D341Med (cell line): ENCODE data around the gene VRTN.
"Not testable (repeated sequence)": the region's sequence is repeated elsewhere in the genome, so short reads cannot be mapped to it uniquely, and the experiment has no call there.

Experiments
- DNase-seq: peaks from one replicate; pipeline ENCODE4 v3.0.0; 2012; ENCODE audit warnings: low spot score

The VRTN gene

GRCh38 chr14:74348241-74348734 is at the start of gene VRTN:
VRTN (plus strand) TSS chr14:74348471; CDS start chr14:74356784, 8,313 bp downstream.
- no peak for DNase-seq

DNA sequence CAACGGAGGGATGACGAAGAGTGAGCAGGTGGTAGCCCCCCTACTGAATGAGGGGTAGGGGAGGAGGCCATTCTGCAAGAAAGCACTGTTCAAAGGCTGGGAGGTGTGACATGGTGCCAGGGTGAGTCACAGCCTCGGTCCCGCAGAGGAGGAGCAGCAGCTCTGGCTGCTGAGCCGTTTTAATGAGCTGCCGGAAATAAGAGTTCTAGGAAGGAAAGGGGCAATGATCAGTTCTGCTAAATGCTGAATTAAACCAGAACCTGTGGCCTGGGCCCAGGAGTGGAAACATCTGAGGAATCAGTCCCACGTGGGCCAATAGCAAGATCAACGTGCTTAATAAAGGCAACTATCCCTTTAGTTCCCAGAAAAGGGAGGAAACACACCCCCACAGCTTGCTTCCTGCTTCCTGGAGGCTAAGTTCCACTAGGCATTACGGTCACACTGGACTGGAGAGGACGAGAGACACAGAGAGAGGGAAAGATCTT is 49.2 kb upstream of the VRTN start:
- no peak for DNase-seq

GRCh38 chr14:74301594-74302151 is 46.6 kb upstream of the VRTN start:
- no peak for DNase-seq

DNA sequence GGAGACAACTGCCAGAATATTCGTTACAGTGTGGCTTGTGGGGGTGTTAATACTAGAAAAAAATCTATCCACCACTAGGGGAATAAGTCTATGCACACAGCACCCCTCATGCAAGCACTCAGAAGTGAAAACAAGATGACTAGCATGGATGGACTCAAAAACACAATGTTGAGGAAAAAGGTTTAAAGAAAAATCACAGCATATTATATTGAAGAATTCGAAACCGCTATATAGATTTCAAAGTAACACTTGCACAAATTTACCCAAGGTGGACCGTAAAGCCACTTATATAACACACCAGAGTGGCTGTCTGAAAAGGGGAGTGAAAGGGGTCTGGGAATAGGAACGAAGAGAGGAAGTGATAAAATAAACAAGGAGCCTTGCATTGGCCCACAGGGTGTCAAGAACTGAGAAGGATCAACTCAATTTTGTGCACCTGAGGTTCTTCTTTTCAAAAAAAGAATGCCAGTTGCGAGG is 46.1 kb upstream of the VRTN start:
- peak; percentile 56 for DNase-seq

GRCh38 chr14:74302634-74303569 is 45.4 kb upstream of the VRTN start, which contains the start of gene ABCD4:
ABCD4 (minus strand) TSS chr14:74302934; CDS start chr14:74302912, 22 bp downstream.
- DNase-seq, result peak; percentile 91

DNA sequence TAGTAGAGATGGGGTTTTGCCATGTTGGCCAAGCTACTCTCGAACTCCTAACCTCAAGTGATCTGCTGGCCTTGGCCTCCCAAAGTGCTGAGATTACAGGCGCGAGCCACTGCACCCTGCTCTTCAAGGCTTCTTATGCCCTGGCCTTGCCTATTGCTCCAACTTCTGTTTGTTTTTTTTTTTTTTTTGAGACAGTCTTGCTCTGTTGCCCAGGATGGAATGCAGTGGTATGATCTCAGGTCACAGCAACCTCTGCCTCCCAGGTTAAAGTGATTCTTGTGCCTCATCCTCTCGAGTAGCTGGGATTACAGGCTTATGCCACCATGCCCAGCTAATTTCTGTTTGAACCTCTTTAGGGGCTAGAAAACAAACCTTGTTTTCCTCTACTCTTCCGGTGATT is 39.6 kb upstream of the VRTN start:
- no peak for DNase-seq

DNA sequence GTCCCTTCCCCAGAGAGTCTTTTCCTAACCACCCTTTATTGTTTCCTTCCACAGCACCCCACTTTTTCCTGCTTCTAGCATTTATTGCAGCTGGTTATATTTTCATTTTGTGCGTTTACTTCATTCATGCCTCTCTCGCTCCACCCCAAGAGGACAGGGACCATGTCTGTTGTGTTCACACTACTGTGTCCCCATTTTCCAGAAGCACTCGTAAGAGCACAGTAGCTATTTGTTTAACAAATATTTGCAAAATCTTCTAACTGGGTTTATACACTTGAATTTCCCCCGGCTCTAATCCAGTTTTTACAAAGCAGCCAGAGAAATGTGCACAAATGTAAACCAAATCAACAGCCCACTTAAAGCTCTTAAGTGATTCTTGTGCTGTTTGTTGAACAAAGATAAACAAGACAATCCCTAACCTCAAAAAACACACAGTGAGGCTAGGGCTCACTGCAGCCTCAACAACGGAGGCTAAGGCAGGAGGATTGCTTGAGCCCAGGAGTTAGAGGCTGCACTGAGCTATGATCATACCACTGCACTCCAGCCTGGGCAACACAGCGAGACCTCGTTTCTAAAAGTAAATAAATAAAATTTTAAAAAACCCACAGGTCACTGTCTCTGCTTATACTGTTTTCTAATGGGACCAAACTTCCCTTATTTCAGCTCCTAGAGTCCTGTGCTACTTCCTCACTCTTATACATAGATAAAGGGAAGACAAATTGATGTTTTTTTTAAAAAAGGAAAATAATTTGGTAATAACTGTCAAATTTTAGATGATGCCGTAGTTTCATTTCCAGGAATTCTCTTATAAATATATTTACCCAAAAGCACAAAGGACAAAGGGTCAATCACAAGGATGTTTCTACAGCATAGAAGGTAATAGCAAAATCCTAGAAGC is 38.9 kb upstream of the VRTN start:
- no peak for DNase-seq

DNA sequence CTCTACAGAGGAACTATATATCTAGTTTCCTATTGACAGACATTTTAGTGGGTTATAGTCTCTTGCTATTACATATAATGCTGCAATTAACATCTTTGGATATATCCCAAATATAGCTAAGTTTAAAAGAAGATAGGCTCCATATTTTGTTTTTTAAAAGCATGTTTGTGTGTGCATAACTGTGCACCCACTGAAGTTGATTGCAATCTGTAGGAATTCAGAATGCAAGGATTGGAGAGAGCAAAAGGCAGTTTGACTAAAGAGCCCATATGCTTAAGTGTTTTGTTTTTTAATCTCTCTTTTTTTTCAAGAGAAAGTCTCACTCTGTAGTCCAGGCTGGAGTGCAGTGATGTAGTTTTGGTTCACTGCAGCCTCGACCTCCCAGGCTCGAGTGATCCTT is 36.1 kb upstream of the VRTN start:
- DNase-seq, result no peak

- DNase-seq, result no peak
These were observed 34.7 kb upstream of the VRTN start for GRCh38 chr14:74313601-74314000.

GRCh38 chr14:74314576-74314975 is 33.7 kb upstream of the VRTN start:
- DNase-seq, result no peak

- peak; percentile 62 for DNase-seq
These were observed 23.3 kb upstream of the VRTN start for GRCh38 chr14:74324931-74325361.

DNA sequence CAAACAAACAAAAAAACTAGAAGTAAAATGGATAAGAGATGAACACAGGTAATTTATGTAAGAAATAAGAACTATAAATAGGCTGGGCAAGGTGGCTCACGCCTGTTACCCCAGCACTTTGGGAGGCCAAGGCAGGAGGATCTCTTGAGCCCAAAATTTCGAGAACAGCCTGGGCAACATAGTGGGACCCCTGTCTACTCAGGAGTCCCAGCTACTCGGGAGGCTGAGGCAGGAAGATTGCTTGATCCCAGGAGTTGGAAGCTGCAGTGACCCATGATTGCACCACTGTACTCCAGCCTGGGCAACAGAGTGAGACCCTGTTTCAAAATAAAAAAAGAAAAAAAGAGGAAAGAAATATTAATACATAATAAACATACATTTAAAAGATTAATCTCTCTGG is 22.8 kb upstream of the VRTN start:
- DNase-seq, result no peak

- no peak for DNase-seq
These were observed 21.7 kb upstream of the VRTN start for GRCh38 chr14:74326369-74327152.

DNA sequence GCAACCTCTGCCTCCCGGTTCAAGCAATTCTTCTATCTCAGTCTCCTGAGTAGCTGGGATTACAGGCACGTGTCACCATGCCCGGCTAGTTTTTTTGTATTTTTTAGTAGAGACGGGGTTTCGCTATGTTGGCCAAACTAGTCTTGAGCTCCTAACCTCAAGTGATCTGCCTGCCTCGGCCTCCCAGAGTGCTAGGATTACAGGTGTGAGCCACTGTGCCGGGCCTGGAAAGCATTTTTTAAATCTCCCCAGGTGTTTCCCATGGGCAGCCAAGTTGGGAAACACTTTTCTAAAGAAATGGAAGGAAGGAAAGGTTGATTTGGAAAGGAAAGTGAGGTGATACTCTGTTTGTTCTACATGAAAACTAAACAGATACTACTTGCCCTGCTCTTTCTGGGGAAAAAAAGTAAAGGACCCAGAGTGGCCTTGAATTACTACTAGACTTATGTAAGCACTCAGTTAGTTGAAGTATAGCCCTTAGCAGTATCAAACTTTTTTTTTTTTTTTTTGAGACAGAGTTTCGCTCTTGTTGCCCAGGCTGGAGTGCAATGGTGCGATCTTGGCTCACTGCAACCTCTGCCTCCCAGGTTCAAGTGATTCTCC is 18.2 kb upstream of the VRTN start:
- not testable (repeated sequence) for DNase-seq

- no peak for DNase-seq
These were observed 14.4 kb upstream of the VRTN start for GRCh38 chr14:74333909-74334308.

DNA sequence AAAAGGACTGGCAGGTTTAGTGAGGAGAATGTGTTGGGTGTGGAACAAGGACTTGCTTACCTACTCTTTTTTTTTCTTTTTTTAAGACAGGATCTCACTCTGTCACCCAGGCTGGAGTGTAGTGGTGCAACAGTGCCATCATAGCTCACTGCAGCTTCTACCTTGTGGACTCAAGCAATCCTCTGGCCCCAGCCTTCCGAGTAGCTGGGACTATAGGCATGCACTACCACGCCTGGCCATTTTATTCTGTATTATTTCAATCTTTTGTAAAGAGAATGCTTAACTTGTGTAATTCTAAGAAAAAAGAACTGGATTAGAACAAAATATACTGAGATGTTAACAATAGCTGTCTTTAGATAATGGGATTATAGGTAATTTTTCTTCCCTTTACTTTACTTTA is 1.9 kb upstream of the VRTN start:
- DNase-seq, result no peak

DNA sequence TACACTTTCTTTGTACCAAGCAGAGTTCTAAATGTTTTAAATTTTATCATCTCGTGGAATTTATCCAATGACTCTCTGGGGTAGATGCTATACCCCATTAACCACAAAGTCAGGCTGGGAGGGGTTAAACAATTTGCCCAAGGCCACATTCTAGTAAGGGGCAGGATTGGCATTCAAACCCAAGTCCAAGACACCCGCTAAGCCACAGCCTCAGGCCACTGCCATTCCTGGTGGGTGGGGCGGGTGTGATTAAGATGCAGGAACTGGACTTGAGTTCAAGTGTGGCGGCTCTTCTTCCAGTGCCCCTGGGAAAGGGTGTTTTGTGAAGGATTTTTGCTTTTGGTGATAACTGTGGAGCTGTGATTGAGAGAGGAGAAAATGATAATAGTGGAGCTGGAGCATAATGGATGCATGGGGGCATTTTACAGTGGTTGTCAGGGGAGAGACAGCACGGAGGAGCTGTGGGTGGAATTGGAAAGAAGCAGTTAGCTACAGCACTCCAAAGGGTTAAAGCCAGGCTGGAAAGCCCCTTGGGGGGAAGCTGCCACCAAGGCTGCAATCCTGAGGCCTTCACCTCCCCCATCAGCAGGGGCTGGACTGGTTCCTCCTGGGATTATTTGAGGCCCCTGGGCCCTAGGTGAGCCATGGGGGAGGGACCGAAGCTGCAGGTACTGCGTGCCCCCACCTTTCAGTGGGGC is 1.0 kb upstream of the VRTN start:
- DNase-seq, result no peak

DNA sequence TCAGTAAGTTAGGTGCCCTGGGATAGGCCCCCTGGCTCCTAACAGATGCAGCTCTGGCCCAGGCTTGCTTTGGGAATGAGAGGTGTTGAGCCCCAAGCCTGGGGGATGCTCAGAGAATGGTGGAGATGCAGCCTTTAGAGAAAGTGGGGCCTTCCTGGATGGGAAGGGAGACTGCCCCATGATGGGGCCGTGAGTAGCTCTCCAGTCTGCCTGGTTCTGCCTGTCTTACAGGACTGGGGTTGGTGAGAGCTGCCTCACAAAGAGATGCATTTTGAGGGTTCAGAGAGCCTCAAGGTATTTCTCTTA is 523 bp upstream of the VRTN start:
- DNase-seq, result no peak

DNA sequence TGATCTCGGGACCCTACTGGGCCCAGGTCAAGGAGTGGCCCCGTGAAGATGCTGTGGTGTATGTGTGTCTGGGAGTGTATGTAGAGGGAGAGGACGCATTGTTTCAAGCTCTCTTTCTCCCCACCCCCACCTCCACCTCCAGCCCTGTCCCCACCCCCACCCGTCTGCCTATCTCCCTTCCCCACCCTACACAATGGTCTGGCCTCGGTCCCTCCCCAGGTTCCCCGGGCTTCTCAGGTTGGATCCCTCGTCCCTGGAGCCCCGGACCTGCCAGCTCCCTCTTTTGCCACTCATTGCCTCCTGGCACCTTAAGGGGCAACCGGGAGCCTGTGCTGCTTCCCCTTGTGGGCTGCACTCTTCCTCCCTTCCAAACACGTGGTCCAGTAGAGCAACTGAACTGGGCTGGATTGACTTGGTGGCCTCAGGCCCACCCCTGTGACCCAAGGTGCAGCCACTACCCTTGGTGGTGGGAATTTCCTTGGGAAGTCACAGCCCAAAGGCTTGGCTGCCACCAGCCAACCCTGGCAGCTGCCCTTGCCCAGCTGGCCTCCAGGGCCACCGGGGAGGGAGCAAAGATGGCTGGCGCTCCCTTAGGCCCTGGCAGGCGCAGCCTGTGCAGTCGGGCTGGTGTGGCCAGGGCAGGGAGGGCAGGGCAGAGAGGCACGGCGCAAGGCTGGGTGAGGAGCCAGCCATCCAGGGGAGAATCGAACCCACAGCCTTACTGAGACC is 628 bp downstream of the VRTN start:
- no peak for DNase-seq

DNA sequence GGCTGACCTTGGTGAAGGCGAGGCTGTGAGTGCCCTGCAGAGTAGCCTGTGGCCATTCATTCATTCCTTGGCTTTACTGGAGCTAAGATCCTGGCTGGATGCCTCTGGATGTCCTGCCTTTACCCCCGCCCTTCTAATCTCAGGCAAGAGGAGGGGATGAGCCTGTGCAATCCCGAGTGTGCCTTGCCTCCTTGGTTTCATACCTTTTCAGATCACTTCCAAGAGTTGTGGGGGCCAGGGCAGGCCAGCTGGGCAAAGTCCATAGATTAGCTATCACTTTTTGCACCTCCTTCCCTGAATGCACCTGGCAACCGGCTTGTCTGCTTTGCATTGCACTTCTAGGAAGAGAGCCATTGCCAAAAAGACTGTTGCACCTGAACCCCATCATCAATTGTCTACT is 1.5 kb downstream of the VRTN start:
- no peak for DNase-seq
